Measurements from ENCODE around the gene FAM120AOS. TPM values are rescaled to one million over a fixed set of nuclear protein-coding genes. Genes with fewer than 3 reads are reported as not detected.

The FAM120AOS gene
- polyA plus RNA-seq, 1 experiment: 34.3 TPM

GRCh38 chr9:93415176-93415690, 38.1 kb downstream of the FAM120AOS start:
- no peak overlapping the region for H3K4me3 ChIP-seq (ENCODE audit: low read depth, low read length)
- POLR2A ChIA-PET: no interaction called here
- H3K36me3 ChIP-seq (ENCODE audit: control insufficient read depth, insufficient read depth, low read length): no peaks in the 10 kb centered on the region
- DNase-seq (ENCODE audit: low read depth): no peak
- no peak for TF ChIP-seq CTCF (IDR thresholded peaks at IDR 0.05; ENCODE audit: insufficient read depth, low read depth, low read length)
- CTCF ChIA-PET: no interaction called here
- H3K27me3 ChIP-seq (ENCODE audit: control insufficient read depth, insufficient read depth, low read length): no peaks in the 10 kb centered on the region

GRCh38 chr9:93413530-93413929, 39.9 kb downstream of the FAM120AOS start:
- POLR2A ChIA-PET: no interaction called here
- H3K27me3 ChIP-seq (ENCODE audit: control insufficient read depth, insufficient read depth, low read length): no peaks in the 10 kb centered on the region
- CTCF ChIA-PET: no interaction called here
- no peak for TF ChIP-seq CTCF (IDR thresholded peaks at IDR 0.05; ENCODE audit: insufficient read depth, low read depth, low read length)
- no peak for DNase-seq (ENCODE audit: low read depth)
- no peaks in the 10 kb centered on the region for H3K36me3 ChIP-seq (ENCODE audit: control insufficient read depth, insufficient read depth, low read length)
- no peak overlapping the region for H3K4me3 ChIP-seq (ENCODE audit: low read depth, low read length)

- no peaks in the 10 kb centered on the region for H3K36me3 ChIP-seq (ENCODE audit: control insufficient read depth, insufficient read depth, low read length)
- no peak overlapping the region for H3K4me3 ChIP-seq (ENCODE audit: low read depth, low read length)
- no peak for DNase-seq (ENCODE audit: low read depth)
- H3K27me3 ChIP-seq (ENCODE audit: control insufficient read depth, insufficient read depth, low read length): no peaks in the 10 kb centered on the region
- POLR2A ChIA-PET: no interaction called here
- TF ChIP-seq CTCF (IDR thresholded peaks at IDR 0.05; ENCODE audit: insufficient read depth, low read depth, low read length): no peak
- CTCF ChIA-PET: interaction anchor here (0.6 kb wide), 1 partner anchor 30 kb away, joined by 4 read pairs; no protein-coding TSS in a partner anchor
Observed at GRCh38 chr9:93406371-93406770, 47.0 kb downstream of the FAM120AOS start.

GRCh38 chr9:93398471-93398870, 54.9 kb downstream of the FAM120AOS start:
- POLR2A ChIA-PET: no interaction called here
- CTCF ChIA-PET: no interaction called here
- 0 out of 2 replicates have a peak, but pooled peaks cover 2% of the 10 kb centered on the region for H3K27me3 ChIP-seq (ENCODE audit: control insufficient read depth, insufficient read depth, low read length)

More at GRCh38 chr9:93398471-93398870, 54.9 kb downstream of the FAM120AOS start:
- H3K36me3 ChIP-seq (ENCODE audit: control insufficient read depth, insufficient read depth, low read length): no peaks in the 10 kb centered on the region
- no peak overlapping the region for H3K4me3 ChIP-seq (ENCODE audit: low read depth, low read length)
- no peak for TF ChIP-seq CTCF (IDR thresholded peaks at IDR 0.05; ENCODE audit: insufficient read depth, low read depth, low read length)
- no peak for DNase-seq (ENCODE audit: low read depth)
